Measurements from ENCODE around the gene DUSP18.
"Not testable (repeated sequence)": the region's sequence is repeated elsewhere in the genome, so short reads cannot be mapped to it uniquely, and the experiment has no call there.

The DUSP18 gene

DNA sequence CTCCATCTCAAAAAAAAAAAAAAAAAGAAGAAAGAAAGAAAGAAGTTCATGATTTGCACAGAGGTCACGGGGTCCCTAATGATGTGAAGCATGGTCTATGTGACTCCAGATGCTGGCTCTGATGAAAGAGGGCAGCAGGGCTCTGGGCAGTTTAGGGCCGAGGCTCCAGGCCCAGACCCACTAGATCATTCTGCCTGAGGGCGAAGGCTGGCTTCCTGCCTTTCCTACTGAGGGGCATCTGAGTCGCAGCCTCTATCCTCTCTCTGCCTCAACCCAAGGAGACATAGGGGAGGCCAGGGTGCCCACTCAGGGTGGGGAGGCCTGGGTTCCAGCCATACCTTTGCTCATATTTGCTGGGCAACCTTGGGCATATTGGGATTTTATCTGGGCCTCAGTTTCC is 27.3 kb downstream of the DUSP18 start:
- no peak for DNase-seq (ENCODE audit: low read depth)

DNA sequence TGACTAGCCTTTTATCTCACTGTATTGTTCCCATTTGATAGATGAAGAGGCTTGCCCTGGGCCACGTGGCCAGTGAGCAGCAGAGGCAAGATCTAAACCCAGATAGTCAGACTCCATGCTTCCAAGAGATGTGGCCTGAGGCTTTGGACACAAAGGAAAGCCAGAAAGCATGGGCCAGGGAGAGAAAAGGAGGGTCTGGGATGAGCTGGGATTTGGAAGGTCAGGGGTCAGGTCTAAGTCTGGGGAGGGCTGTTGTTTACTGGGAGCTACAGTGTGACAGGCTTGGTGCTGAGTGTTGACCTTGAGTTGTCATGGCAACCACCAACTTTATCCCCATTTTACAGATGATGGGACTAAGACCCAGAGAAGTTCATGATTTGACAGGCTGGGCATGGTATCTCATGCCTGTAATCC is 30.0 kb downstream of the DUSP18 start:
- DNase-seq (ENCODE audit: low read depth) = no peak

DNA sequence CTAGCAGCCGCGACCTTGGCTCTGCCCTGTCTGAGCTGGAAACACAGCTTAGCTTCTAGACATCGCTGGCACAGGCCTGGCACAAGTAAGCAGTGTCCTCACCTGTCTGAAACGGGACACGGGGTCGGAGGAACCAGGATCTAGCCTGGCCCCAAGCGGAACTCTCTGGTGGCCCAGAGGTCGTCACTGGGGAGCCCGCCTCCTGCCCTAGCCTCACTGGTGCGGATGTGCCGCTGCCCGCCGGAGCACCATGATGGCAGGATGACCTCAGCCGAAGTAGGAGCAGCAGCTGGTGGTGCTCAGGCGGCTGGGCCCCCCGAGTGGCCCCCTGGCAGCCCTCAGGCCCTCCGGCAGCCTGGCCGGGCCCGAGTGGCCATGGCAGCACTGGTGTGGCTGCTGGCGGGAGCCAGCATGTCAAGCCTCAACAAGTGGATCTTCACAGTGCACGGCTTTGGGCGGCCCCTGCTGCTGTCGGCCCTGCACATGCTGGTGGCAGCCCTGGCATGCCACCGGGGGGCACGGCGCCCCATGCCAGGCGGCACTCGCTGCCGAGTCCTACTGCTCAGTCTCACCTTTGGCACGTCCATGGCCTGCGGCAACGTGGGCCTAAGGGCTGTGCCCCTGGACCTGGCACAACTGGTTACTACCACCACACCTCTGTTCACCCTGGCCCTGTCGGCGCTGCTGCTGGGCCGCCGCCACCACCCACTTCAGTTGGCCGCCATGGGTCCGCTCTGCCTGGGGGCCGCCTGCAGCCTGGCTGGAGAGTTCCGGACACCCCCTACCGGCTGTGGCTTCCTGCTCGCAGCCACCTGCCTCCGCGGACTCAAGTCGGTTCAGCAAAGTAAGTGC is 31.2 kb downstream of the DUSP18 start:
- no peak for DNase-seq (ENCODE audit: low read depth)

DNA sequence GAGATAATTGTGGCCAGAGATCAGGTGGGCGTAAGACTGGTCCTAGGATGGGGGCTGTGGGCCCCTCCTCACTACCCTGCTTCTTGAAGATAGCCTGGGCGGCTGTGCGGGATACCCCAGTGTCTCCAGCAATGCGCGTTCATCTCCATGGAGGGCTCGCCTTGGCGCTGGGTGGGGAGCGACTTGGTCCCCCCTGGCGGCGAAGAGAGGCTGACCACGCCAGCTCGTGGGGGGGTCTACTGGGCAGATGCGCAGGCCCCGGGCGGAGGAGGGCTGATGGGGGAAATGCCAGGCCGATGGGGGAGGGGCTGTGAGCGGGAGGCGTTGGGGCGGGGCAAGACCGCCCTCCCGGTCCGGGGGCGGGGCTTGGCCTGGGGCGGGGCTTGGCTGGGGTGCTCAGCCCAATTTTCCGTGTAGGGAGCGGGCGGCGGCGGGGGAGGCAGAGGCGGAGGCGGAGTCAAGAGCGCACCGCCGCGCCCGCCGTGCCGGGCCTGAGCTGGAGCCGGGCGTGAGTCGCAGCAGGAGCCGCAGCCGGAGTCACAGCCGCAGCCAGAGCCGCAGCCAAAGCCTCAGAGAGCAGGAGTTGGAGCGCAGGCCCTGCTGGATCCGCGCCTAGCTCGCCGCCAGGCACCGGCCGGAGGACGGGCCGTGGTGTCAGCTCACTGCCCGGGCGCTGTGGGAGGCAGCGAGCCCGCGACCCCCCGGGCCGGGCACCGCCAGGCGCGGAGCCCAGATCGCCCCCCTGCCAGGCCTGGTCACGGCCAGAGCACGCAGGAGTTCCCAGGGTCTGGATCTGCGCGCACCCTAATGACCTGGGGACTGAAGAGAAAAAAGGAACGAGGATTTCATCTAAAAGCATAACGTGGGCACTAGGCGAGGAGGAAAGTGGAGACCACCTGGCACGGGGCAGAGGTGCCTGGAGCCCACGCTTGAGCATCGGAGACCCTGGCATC is 32.1 kb downstream of the DUSP18 start, which contains the start of gene SLC35E4:
TSS of gene SLC35E4 (plus strand) at position 509 of the 953 bp plus-strand sequence. CDS start 670 bp downstream, outside the sequence.
- peak; percentile 41 for DNase-seq (ENCODE audit: low read depth)

DNA sequence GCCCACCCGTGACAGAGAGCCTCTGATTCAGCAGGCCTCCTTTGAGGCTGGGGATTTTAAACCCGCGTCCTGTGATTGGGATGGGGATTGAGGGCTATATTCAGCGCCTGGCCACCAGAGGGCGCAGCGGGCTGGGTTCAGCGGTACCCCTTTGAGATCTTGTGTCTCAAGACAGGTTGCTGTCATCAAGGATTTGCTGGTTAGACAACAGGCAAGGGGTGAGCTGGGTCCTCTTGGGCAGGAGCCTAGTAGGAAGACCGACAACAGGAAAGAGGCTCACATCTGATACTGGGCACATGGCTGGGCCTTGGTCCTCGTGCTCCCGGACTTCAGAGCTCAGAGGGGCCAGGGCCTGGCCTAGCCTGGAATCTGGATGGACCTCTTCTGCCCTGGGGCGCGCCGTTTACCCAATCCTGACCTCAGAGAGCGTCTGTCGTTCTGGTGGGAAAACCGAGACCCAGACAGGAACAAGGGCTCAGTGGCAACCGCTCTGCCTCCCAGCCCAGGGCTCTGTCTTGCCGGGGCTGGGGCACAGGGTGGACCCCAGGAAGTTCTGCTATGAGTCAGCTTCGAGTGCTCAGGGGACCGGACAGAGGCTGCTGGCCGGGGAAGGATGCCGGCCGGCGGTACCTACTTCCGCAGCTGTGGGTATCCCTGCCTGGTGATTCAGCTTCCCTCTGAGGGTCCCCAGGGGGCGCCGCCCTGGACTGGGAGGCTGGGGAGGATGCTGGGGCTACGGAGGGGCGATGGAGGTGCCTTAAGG is 33.0 kb downstream of the DUSP18 start:
- DNase-seq (ENCODE audit: low read depth) = peak; percentile 57

DNA sequence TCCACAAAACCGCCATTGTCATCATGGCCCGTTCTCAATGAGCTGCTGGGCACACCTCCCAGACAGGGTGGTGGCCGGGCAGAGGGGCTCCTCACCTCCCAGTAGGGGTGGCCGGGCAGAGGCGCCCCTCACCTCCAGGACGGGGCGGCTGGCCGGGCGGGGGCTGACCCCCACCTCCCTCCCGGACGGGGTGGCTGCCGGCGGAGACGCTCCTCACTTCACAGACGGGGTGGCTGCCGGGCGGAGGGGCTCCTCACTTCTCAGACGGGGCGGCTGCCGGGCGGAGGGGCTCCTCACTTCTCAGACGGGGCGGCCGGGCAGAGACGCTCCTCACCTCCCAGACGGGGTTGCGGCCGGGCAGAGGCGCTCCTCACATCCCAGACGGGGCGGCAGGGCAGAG is 36.2 kb downstream of the DUSP18 start:
- not testable (repeated sequence) for DNase-seq (ENCODE audit: low read depth)

DNA sequence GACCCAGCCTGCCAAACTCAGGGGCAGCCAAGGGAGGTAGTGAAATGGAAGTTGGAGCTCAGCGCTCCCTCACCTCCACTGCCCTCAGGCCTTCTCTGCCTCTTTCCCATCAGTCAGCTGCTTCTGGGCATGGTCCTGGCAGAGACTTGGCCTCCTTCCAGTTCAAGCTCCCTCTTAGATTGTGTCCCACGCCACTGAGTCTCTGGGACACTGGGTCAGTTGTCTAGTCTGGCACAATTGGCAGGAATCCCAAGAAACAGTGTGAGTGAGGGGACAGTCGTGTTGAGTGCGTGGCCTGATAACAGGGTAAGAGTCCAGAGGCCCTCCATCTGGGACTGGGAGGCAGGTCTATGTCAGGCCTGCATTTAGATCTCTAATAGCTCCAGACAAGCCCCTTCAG is 39.2 kb downstream of the DUSP18 start:
- no peak for DNase-seq (ENCODE audit: low read depth)

DNA sequence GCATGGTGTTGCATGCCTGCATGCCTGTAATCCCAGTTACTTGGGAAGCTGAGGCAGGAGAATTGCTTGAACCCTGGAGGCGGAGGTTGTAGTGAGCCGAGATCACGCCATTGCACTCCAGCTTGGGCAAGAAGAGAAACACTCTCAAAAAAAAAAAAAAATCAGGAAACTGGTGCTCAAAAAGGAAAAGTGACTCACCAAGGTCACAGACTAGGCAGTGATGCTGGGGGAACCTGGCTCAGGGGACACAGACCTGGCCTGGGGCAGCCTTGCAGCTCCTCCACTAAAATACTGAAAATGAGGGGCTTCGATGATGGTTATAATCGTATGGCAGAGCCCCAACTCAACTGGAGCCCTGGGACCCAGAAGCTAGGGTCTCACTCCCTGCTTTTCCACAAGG is 40.2 kb downstream of the DUSP18 start:
- no peak for DNase-seq (ENCODE audit: low read depth)

DNA sequence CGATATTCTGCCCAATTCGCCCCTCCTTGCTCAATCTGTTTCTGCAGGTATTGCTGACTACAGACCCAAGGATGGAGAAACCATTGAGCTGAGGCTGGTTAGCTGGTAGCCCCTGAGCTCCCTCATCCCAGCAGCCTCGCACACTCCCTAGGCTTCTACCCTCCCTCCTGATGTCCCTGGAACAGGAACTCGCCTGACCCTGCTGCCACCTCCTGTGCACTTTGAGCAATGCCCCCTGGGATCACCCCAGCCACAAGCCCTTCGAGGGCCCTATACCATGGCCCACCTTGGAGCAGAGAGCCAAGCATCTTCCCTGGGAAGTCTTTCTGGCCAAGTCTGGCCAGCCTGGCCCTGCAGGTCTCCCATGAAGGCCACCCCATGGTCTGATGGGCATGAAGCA is 41.3 kb downstream of the DUSP18 start:
- no peak for DNase-seq (ENCODE audit: low read depth)

DNA sequence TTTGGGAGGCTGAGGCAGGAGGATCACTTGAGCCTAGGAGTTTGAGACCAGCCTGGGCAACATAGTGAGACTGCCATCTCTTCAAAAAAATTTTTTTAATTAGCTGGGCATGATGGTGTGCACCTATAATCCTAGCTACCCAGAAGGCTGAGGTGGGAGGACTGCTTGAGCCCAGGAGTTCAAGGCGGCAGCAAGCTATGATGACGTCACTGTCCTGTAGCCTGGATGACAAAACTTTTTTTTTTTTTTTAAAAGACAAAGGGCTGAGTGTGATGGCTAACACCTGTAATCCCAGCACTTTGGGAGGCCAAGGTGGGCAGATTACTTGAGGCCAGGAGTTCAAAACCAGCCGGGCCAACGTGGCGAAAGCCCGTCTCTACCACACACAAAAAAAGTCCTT is 47.8 kb downstream of the DUSP18 start:
- not testable (repeated sequence) for DNase-seq (ENCODE audit: low read depth)

DNA sequence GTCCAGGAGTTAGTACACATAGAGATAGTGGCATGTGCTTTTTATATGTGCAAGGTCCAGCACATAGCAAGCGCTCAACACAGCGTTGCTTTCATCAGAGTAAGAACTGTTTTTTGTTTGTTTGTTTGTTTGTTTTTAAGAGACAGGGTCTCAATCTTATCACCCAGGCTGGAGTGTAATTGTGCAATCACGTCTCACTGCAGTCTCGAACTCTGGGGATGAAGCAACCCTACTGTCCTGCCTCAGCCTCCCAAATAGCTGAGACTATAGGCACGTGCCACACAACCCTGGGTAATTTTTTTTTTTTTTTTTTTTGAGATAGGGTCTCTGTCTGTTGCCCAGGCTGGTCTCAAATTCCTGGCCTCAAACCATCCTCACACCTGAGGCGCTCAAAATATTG is 49.9 kb downstream of the DUSP18 start:
- no peak for DNase-seq (ENCODE audit: low read depth)

DNA sequence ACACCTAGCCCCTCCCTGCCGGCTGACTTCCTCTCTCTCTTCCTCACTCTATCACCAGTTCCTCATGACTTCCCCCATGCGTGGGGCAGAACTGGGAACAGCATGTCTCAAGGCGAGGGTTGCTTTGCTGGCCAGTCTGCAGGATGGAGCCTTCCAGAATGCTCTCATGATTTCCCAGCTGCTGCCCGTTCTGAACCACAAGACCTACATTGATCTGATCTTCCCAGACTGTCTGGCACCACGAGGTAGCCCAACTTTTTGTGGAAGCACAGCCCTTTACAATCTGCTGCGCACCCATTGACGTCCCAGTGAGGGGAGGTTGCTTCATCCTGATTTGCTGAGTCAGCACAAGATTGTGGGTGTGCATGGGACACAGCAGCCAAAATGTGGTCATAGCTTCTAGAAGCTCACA is 52.1 kb downstream of the DUSP18 start:
- DNase-seq (ENCODE audit: low read depth) = no peak

DNA sequence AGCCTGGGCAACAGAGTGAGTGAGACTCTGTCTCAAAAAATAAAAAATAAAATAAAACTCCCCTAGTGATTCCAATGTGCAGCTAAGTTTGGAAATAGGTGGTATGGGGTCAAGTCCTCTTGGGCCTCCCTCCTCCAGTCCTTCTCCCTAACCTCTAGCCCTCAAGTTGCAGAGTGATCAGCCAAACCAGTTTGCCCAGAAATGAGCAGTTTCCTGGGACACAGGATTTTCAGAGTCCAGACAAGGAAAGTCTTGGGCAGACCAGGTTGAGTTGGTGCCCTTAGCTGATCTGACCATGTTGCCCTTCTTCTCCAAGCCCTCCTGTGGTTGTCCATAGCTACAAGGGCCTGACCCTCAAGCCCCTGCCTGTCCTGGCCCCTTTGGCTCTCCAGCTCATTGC is 52.8 kb downstream of the DUSP18 start:
- DNase-seq (ENCODE audit: low read depth) = no peak

DNA sequence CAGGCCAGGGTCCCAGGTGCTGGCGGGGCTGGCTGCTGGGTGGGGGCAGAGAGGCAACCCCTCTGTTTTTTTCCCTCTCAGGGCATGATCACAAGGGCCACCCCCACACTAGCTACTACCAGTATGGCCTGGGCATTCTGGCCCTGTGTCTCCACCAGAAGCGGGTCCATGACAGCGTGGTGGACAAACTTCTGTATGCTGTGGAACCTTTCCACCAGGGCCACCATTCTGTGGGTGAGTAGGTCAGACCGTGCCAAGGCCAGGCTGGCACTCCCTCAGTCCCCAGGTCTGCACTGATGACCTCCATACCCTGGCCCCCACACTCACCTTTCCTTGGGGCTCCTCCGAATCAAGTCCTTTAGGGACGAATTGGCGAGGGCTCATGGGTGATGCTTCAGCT is 53.4 kb downstream of the DUSP18 start:
- no peak for DNase-seq (ENCODE audit: low read depth)

DNA sequence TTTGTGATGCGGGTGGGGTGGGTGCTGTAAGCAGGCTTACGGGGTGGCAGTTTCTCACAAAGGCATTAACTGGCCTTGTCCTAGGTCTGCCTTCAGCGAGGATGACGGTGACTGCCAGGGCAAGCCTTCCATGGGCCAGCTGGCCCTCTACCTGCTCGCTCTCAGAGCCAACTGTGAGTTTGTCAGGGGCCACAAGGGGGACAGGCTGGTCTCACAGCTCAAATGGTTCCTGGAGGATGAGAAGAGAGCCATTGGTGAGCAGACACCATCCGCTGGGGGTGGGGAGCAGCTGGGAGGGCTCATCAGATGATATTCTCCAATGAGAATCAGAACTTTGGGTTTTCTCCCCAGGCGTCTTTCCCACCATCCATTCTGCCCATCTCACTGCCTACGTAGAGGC is 54.9 kb downstream of the DUSP18 start:
- DNase-seq (ENCODE audit: low read depth) = no peak
